Measurements from ENCODE around the gene NGEF. TPM values are rescaled to one million over a fixed set of nuclear protein-coding genes. Genes with fewer than 3 reads are reported as not detected.

NGEF gene
- total and polyA plus RNA-seq, 8 donors: 2.6 to 30.9 (median 5.9) TPM

DNA sequence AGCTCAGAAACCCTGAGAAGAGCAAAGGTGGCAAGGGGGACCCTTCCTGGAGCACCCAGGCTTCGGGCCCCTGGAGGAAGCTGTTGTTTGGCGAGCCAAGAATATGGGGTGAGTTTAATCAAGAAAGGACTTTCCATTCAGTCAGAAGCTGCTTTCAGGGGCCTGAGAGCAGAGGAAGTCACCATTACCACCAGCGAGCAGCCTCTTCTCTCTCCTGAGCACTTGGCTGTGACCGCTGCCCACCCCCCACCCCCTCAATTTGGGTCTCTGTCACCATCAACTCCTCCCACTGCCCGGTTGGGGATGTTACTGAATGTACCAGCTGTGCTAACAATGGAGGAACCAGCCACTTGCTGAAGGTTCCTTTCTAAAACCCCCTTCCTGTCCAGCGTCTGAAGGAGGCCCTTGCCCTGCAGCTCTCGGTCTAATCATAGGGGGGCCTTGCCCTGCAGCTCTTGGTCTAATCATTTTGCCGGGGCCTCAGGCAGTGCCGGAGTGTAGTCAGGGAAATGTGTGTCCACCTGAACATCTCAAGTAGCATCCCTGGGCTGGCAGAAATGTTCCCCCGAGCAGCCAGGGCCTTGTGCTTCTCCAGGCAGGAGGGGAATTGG lies 48.0 kb upstream of the NGEF start:
- peaks cover 0 to 2% (median 0%) of the 10 kb centered on the region in 4 donors for H3K36me3 ChIP-seq
- DNase-seq: peak in 1 of 2 donors; percentile 25
- H3K9me3 ChIP-seq: no peaks in the 10 kb centered on the region
- H3K4me3 ChIP-seq: peak overlapping the region; percentile 37 to 52 (median 51)
- H3K27me3 ChIP-seq: no peaks in the 10 kb centered on the region
- intact Hi-C loops (cut with DNase I; ENCODE audit: low total_unique reads): no loop called here
- H3K4me1 ChIP-seq: peaks cover 0 to 54% (median 46%) of the 10 kb centered on the region in 4 donors
- H3K27ac ChIP-seq: peak overlapping the region; percentile 57 to 86 (median 76)
- TF ChIP-seq POLR2A (IDR thresholded peaks at IDR 0.05): no peak
- TF ChIP-seq, protein P1, sequence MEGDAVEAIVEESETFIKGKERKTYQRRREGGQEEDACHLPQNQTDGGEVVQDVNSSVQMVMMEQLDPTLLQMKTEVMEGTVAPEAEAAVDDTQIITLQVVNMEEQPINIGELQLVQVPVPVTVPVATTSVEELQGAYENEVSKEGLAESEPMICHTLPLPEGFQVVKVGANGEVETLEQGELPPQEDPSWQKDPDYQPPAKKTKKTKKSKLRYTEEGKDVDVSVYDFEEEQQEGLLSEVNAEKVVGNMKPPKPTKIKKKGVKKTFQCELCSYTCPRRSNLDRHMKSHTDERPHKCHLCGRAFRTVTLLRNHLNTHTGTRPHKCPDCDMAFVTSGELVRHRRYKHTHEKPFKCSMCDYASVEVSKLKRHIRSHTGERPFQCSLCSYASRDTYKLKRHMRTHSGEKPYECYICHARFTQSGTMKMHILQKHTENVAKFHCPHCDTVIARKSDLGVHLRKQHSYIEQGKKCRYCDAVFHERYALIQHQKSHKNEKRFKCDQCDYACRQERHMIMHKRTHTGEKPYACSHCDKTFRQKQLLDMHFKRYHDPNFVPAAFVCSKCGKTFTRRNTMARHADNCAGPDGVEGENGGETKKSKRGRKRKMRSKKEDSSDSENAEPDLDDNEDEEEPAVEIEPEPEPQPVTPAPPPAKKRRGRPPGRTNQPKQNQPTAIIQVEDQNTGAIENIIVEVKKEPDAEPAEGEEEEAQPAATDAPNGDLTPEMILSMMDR (IDR thresholded peaks at IDR 0.05): no peak
- no peak for TF ChIP-seq EP300 (IDR thresholded peaks at IDR 0.05)
- TF ChIP-seq POLR2AphosphoS5 (IDR thresholded peaks at IDR 0.05): no peak
- WGBS, 5 donors: 50 to 72% (median 66%) methylated on average over 10 of the region's 10 CpGs

DNA sequence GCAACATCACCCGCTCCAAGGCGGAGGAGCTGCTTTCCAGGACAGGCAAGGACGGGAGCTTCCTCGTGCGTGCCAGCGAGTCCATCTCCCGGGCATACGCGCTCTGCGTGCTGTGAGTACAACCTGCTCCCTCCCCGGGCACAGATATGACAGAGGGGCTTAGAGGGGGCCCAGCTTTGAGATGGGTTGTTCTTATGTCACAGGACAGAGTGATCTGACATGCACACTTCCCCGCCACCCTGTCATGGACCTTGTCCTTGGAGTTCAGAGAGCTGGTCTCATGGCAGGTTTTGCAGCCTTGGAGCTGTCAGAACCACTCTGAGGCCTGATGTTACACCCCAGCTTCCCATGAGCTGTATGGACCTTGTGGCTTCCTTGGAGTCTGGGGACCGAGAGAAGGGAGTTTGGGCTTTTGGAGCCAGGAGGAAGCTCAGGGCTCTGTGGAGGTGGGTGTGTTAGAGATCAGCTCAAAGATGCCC lies 47.5 kb upstream of the NGEF start:
- peak in 1 of 2 donors; percentile 25 for DNase-seq
- Histone ChIP-seq H3K27ac (peak overlapping the region; percentile 57 to 86 (median 76)), H3K27me3 (no peaks in the 10 kb centered on the region), H3K4me1 (peaks cover 0 to 54% (median 46%) of the 10 kb centered on the region in 4 donors), H3K4me3 (peak overlapping the region; percentile 37 to 52 (median 51)), H3K36me3 (no peaks in the 10 kb centered on the region), H3K9me3 (no peaks in the 10 kb centered on the region)
- 74 to 93% (median 79%) methylated on average over 6 to 13 of the region's 13 CpGs for WGBS, 5 donors
- TF ChIP-seq, protein P1 (IDR thresholded peaks at IDR 0.05): no peak
- TF ChIP-seq EP300 (IDR thresholded peaks at IDR 0.05) (no peak), POLR2AphosphoS5 (IDR thresholded peaks at IDR 0.05) (no peak), POLR2A (IDR thresholded peaks at IDR 0.05) (no peak)
- intact Hi-C loops (cut with DNase I; ENCODE audit: low total_unique reads): no loop called here

DNA sequence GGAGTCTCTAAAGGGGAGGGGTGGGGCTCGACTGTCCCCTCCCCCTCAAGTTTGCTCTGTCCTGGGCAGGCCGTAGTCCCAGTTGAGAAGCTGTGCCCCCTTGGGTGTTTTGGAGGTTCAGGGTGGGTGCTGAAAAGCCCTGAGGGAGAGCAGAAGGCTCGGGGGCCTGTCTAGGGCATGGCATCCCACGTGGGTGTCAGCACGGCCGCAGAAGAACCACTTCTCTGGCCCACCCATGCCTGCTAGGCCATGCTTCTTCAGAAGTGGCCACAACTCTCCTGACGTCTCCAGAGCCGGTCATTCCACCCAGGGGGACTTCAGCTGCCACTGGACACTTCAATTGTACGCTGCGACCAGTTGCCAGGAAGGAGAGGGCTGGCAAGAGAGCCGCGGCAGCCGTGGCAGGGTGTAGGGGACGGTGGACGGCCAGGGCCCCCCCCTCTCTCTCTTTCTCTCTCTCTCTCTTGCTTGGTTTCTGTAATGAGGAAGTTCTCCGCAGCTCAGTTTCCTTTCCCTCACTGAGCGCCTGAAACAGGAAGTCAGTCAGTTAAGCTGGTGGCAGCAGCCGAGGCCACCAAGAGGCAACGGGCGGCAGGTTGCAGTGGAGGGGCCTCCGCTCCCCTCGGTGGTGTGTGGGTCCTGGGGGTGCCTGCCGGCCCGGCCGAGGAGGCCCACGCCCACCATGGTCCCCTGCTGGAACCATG lies 46.9 kb upstream of the NGEF start, which contains the start of gene INPP5D:
INPP5D (plus strand) TSS at position 546 of the 704 bp plus-strand sequence; CDS start at position 683, 137 bp downstream.
- intact Hi-C loops (cut with DNase I; ENCODE audit: low total_unique reads): no loop called here
- Histone ChIP-seq H3K27ac (peak within 1 kb of the TSS; percentile 71 to 86 (median 78)), H3K9me3 (no peaks in the 10 kb centered on the region), H3K27me3 (peaks cover 0 to 2% (median 0%) of the 10 kb centered on the region in 3 donors), H3K36me3 (no peaks in the 10 kb centered on the region), H3K4me1 (peaks cover 0 to 54% (median 44%) of the 10 kb centered on the region in 4 donors), H3K4me3 (peak within 1 kb of the TSS; percentile 37 to 52 (median 51))
- 38 to 57% (median 47%) methylated on average over 19 to 26 of the region's 26 CpGs for WGBS, 5 donors
- DNase-seq: peak; percentile 54 to 72
- TF ChIP-seq POLR2AphosphoS5 (IDR thresholded peaks at IDR 0.05) (peak in 2 of 3 donors; percentile 42 to 75), POLR2A (IDR thresholded peaks at IDR 0.05) (no peak), EP300 (IDR thresholded peaks at IDR 0.05) (no peak)
- TF ChIP-seq, protein P1 (IDR thresholded peaks at IDR 0.05): no peak

DNA sequence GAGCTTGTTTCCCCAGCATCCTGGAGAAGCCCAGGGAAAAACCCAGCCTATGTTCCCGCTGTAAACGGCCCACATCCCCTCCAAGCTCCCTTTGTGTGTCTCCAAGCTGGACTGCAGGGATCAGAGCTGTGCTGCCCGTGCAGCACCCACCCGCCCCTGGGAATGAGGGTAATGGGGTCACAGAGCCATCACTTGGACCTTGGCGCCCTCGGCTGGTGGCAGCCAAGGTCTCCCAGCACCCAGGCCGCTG lies 46.4 kb upstream of the NGEF start:
- peaks cover 0 to 7% (median 0%) of the 10 kb centered on the region in 3 donors for H3K27me3 ChIP-seq
- intact Hi-C loops (cut with DNase I; ENCODE audit: low total_unique reads): no loop called here
- 63 to 78% (median 73%) methylated on average over 5 to 7 of the region's 7 CpGs for WGBS, 5 donors
- peak overlapping the region; percentile 71 to 86 (median 78) for H3K27ac ChIP-seq
- peaks cover 0 to 49% (median 42%) of the 10 kb centered on the region in 4 donors for H3K4me1 ChIP-seq
- H3K4me3 ChIP-seq: peak overlapping the region in 2 of 4 donors; percentile 51 to 52
- no peaks in the 10 kb centered on the region for H3K36me3 ChIP-seq
- no peak for TF ChIP-seq POLR2A (IDR thresholded peaks at IDR 0.05)
- TF ChIP-seq POLR2AphosphoS5 (IDR thresholded peaks at IDR 0.05): no peak
- TF ChIP-seq, protein P1 (IDR thresholded peaks at IDR 0.05): no peak
- no peak for TF ChIP-seq EP300 (IDR thresholded peaks at IDR 0.05)
- no peak for DNase-seq
- no peaks in the 10 kb centered on the region for H3K9me3 ChIP-seq
